HPDE6-E6E7 (cell line): Measurements from ENCODE around the gene UXT.

Experiments
- DNase-seq: peaks from one replicate; pipeline ENCODE4 v3.0.0; 2011; ENCODE audit warnings: missing footprints; ENCODE audit errors: extremely low spot score

Gene UXT

DNA sequence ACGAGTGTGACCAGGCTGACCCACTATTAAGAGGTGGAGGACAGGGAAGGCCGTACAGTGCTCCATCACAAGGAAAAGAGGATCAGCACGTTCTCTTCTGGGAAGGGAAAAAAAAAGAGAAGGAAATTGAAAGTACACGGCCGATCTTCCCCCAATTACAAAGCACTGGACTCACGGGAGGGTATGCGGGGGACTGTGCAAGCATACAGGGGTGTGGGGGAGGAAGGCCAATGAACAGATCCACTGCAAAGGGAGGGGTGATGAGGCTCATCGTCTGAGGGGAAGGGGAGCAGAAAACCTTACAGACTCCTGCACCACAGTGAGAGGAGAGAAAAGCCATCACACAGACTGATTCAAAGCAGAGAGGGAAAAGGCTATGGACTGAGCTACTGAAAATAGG lies 9.7 kb downstream of the UXT start:
- DNase-seq: no peak

DNA sequence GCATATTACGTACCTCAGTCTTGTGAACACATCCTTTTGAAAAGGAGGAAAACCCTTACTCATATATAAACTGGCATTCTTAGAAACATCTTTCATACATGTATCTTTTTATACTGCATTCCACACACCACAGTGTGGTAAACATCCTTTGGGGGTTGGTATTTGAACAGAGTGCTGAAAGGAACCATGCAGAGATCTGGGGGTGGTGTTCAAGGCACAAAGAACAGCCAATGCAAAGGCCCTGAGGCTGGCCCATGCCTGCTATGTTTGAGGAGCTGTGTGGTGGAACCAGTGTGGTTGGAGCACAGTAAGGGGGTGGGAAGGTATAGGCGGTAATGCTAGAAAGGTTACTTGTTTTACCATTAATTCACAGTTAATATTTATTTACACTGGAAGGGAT lies 10.6 kb downstream of the UXT start:
- DNase-seq: no peak

DNA sequence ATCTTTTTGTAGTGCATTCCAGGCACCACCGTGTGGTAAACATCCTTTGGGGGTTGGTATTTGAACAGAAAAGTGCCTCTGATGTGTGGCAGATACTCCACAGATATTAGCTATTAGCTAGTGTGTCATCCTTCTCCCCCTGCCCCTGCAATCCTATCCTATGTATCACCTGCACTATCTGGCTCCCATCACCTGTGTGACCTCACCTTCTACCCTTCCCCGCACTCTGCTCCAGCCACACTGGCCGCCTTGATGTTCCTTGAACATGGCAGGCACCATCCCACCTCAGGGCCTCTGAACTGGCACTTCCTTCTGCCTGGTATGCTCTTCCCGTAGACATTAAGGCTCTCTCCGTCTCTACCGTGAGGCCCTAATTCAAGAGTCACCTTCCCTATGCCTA lies 12.3 kb downstream of the UXT start:
- no peak for DNase-seq

DNA sequence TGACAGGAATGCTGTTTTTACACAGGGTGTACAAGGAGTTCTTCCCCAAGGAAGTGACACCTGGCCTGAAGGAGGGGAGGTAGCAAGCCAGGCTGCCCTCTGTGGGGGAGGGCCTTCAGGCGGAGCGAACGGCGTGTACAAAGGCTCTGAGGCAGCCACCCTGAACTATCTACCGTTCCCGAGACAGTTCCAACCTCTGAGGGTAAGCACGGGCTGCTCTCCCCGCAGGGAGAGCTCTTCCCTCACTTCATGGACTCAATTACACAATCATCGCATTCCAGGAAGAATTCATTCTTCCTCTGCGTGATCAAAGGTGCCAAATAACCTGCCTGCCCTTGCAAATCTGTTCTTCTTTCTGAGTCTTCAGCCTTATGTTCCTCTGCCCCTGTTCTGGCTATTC lies 13.4 kb downstream of the UXT start:
- no peak for DNase-seq

DNA sequence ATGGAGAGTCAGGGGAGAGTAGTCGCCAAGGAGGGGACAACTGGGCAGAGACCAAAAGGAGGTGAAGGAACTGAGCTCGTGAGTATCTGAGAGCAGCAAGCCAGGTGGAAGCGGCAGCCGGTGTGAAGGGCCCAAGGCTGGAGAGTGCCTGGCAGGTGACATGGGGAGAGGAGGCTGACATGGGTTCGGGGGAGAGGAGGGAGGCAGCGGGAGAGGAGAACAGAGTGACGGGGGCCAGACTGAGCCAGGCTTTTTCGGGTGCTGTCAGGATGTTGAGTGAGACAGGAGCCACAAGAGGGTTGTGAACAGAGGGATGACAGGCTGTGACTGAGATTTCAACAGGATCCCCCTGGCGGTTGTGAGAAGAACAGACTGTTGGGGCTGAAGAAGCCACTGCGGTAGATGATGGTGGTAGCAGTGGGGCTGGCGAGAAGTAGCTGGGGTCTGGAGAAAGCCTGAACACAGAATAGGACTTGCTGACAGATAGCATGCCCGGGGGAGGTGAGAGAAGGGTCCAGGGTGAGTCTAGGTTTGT lies 14.4 kb downstream of the UXT start:
- DNase-seq: no peak

DNA sequence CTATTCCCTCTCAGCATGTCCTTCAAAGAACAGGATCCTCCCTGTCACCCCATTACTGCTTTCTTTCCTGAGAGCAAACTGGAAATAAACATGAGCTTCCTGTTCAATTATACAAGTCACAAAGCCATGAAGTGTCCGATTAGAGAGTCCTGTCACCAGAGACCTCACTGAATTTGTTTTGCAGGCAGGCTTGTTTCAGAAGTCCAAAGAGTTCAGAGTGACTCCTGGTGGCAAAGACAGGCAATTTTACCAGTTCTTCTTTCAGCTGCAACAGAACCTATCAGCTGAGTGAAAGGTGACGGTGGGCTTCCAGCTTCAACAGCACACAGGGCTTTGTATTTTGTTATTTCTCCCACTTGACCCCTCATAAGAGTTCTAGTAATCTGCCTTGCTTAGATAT lies 15.1 kb downstream of the UXT start:
- no peak for DNase-seq

DNA sequence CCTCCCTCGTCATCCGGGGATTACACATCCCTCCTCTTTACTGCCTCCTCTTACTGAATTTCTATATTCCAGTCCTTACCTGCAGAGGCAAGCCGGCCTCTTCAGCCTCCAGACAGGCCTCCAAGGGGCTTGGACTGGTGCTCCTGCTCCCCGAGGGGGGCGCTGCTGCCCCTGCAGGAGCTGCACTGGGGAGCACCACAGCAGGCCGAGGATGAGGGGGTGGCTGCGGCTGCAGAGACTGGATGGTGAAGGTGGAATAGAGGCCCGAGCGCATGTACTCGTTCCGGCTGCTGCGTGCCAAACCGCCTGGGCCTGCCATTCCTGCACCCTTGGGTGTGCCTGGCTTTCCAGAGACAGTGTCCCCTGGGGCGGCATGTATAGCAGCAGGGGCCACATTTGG lies 20.2 kb downstream of the UXT start:
- DNase-seq: no peak

DNA sequence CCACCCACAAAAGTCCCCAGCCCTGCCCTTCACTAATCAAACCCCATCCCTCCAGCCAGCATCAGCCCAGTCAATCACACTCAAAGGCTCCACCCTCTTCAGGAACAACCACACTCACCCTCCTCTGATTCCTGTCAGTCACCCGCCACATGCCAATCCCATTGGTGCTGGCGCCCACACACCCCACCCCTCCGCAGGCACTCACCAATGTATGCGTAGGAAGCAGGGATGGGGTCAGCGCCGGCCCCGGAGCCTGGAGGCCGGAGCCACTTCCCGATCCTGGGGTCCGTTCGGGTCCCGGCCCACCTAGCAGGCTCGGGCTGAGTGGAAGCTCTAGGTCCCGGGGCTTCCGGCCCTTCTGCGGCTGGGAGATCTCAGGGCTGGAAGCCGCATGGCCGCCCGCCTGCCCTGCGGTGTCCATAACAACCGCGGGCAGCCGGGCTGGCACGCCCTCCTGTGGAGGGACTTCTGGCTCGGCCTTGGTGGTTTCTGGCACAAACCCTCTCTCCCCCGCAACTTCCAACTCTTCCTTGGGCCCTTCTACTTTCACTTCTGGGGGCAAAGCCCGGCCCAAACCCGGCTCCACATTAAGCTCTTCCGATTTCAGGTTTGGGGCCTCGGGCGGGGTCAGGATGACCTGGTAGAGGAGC lies 21.3 kb downstream of the UXT start:
- DNase-seq: no peak

DNA sequence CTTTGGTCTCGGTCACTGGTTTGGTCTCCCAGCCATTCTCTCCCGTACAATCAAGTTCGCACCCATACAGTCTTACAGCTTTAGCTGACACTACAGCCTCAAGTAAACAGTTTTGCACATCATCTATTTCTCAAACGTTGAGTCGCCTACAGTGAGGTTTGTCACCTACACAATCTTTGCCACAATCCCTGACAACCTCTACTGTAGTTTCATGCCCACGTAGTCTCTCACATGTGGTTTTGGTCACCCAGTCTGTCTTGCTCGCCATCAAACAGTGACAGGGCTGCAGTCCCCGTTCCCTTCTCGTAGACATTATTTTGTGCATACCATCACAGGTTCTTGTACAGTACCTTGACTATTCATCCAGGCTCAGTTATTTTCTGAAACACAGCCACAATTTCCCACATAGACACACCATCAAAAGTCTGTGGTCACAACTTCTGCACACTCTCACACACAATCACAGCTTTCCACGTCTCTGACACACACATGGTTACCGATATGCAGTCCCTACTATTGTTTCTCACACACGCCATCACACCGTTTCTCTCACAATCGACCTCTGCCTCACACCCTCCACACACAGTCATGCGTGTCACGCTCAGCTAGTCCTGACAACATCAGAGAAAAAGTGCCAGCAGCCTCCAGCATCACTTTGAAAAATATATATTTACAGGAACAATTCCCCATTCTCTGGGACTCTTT lies 24.0 kb downstream of the UXT start:
- no peak for DNase-seq

DNA sequence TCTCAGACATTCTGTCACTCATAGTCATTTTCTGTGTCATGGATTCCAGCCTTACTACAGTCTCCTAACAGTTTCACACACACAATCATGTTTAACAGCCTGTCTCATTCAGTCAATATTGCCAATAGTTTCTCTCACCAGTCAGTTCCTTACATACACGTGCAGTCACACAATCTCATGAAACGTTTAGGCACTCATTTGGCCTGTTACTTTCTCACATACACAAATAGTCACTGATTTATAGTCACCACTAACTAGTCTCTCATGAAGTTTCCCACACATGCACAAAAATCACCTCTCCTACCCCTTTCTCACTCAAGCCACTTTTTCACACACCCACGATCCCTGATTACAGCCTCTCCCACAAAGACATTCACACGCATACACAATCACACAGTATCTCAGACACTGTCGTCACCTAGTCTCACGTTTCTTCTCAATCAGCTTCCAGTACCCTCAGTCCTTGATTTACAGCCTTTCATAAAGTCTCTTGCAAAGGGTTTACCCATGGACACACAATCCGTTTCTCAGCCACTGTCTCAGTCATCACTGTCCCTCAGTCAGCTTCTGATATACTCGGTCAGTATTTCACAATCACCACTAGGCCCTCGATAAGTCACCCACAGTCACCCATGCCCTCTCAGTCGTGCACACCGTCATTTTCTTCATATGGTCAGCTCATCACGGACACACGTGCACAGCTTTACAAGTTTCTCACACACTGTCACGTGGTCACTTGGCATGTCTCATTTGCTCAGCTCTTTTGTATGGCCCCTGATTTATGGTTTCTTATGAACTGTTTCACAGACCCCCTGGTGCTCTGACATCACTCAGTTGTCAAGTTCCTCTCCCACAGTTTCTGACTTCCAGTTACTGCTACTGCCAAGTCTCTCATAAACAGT lies 25.0 kb downstream of the UXT start:
- DNase-seq: no peak

DNA sequence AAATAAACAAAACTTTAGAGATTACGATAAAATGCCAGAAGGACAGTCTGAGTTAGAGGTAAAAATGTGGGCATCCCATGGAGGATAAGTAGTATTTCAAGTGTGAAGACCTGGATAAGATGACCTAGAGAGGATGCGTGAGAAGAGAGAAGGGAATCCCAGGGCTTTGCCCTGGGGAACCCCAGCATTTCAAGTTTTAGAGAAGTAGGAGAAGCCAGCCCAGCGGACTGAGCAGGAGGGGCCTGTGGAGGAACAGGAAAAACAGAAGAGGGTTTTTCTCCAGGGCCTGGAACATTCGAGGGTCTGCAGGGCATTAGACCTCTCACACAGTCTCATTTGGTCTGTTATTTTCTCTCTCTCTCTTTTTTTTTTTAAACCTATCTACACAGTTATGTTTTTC lies 26.3 kb downstream of the UXT start:
- DNase-seq: no peak

DNA sequence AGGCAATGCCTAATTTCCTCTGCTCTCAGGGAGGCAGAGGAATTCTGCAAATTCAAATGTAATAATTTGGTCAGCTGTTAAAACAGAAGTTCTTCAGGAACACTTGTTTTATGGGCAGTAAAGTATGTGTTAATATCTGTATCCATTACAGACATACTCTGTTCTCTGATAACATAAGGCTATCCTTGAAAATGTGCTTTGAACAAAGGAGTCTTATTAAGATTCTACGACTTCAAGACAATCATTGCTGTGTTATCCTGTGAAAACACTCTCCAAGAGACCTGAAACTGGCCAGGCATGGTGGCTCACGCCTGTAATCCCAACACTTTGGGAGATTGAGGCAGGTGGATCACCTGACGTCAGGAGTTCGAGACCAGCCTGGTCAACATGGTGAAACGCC lies 27.3 kb downstream of the UXT start:
- no peak for DNase-seq

DNA sequence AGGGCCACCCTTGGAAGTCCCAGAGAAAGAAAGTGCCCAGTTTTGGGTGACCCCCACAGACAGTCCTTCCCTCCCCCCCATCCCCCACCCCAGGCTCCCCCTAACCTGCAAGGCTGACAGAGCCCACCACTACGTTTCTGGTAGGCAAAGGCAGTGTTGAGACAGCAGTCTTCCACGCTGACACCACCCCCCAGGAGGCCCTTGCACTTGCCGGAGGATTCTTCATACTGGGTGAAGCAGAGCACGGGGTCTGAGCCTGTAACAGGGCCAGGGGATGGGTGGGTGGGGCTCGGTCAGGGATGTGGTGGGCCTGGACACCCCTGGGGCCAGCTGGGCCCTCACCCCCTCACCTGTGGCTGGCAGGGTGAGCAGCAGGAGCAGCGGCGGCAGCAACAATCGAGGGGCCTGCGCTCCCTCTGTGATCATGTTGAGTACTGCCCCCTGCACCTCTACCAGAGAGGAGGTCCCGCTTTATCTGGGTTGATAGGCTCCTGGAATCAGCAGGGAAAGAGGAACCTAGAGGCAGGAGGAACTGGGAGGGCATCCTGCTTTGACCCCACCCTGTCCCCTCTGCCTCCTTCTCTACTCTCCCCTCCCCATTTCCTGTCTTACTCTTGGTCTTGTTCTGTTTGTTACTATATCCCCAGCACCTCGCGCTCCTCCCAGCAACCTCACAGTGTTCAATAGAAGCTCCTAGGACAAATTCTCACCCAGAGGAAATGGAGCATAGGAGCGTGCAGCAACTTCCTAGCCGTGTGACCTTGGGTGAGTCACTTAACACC lies 29.4 kb downstream of the UXT start, which contains the start of gene CFP:
CFP (minus strand) TSS at position 512 of the 782 bp plus-strand sequence; CDS start at position 426, 86 bp downstream.
- no peak for DNase-seq

DNA sequence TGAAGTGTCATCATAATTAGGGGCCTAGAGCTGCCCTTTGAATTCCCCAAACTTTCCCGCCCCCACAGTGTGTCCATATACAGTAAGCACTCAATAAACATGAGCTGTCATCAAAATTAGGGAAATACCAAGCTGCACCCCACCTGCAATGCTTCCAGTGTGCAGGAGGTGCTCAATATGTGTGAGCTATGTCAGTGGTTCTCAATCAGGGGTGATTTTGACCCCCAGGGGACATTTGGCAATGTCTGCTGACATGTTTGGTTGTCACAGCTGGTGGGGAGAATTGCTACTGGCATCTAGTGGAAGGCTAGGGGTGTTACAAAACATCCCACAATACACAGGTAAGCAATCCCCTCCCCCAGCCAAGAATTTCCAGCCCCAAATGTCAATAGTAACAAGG lies 30.0 kb downstream of the UXT start:
- no peak for DNase-seq

DNA sequence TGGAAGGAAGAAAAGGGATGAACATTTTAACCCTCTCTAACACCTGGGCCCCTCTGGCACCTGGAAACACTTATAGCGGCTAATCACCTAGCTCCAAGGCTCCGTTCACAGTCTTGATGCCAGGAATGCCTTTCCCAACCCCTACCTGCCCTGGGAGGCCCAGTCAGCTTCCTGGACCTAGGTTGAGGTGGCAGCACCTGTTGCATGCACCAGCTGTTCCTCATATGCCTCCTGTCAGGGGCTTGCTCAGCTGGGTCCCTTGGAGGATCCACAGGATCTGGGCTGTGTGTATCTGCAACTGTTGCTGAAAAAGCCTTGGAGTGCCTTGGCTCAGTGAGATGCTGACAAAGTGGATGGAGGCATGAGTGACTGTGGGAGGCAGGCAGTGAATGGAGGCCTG lies 33.6 kb downstream of the UXT start:
- no peak for DNase-seq

DNA sequence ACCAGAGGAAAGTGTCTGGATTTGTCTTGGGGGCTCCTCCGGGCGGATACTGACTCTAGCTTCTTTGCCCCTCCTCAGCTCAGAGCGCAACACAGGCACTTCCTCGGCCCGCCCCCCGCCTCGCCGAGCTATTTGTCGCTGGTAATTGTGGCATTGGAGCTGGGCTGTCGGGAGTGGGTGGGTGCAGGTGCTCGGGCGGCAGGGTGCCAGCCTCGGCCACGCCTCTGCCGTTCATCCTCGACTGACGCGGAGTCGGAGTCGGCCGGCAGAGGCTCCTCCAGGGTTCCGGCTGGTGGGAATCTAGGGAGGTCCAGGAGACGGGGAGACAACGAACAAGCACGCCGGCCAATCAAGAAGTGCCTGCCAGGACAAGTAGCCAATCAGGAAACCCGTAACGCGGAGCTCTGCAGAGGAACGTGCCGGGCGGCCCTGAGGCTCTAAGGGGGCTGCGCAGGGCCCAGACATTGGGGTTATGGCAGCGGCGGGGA lies 35.4 kb downstream of the UXT start:
- peak; percentile 31 for DNase-seq

DNA sequence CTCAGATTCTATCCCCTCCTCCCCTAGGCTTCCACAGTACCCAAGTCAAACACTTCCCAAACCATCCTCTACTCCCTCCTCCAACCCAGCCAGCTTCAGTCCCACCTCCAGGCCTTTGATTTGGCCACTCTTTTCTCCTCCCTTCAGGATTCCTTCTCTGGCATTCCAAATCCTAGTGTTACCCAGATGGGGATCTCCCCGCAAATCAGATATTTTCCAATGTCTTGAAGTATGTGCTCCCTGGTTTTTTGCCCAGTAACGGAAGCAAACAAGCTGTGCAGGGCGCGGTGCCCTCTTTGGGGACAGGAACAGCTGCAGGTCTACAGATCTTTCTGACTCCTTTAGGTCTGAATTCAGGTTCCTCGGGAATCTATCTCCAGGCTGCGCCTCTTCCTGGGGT lies 37.1 kb downstream of the UXT start:
- DNase-seq: no peak

DNA sequence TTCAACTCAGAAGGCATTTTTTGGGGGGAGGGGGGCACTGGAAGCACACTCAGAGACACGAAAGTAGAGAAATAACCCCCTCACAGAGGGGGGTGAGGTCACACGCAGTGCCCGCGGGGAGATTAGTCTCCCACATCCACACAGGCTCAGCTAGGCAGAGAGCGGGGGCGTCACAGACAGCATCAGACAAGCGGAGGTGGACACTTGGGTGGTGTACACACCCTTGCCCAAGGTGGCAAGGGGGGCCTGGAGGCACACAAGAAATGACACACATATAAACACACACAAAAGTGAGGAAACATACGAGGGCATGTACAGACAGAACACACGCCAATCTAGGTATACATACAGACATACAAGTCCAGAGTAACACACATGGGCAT lies 38.7 kb downstream of the UXT start:
- no peak for DNase-seq

DNA sequence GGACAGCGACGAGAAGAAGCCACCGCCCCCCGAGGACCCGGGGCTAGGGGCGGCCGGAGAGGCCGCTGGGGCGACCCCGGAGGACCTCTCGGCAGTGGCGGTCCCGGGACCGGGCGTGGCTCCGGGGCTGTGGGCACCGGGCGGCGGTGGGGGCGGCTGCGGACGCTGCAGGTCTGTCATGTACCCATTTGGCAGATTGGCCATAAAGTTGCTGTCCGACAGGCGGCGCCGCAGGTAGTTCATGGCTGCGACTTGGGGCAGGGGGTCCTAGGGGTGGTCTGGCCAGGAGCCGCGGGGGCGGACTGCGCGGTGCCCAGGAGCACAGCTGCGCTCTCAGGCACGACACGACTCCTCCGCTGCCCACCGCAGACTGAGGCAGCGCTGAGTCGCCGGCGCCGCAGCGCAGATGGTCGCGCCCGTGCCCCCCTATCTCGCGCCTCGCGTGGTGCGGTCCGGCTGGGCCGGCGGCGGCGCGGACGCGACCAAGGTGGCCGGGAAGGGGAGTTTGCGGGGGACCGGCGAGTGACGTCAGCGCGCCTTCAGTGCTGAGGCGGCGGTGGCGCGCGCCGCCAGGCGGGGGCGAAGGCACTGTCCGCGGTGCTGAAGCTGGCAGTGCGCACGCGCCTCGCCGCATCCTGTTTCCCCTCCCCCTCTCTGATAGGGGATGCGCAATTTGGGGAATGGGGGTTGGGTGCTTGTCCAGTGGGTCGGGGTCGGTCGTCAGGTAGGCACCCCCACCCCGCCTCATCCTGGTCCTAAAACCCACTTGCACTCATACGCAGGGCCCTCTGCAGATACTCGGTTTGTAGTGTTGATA lies 39.3 kb downstream of the UXT start, which contains the start of gene SYN1:
SYN1 (minus strand) TSS at position 372 of the 817 bp plus-strand sequence; CDS start at position 243, 129 bp downstream.
- DNase-seq: peak; percentile 45

DNA sequence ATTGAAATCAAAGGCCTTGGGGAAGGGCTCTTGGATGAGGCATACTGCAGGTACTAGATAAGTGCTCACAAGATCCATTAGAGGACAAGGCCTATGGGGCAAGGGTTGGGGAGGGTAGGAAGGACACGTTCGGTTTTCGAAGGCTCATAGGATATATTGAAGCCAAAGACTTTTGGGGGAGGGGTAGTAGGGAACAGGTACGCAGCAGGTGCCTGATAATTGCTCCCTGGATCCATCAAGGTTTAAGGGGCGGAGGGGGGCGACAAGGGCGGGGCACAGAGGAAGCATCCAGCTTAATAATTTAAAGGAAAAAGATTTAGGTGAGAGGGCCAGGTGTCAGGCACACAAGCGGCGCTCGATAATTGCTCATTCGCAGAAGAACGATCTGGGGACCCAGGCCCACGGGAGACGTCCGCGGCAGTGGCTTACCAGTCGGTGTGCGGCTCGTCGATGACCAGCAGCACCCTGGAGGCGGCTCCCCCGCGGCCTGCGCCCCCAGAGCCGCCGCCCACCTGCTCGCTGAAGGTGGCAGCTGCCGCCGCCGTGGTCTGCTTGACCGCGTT lies 40.0 kb downstream of the UXT start:
- no peak for DNase-seq
